Left ventricle myocardium inferior (tissue), 1 donor: ENCODE data around the gene HSH2D. TPM values are rescaled to one million over a fixed set of nuclear protein-coding genes. Genes with fewer than 3 reads are reported as not detected.

Experiments
- DNase-seq: peaks from one replicate; pipeline ENCODE4 v3.0.0-alpha.2; 2020
- H3K27ac ChIP-seq: fragments of 200-600 bp; replicated peaks from 2 replicates; pipeline ENCODE4 v1.8.0; 2021
- H3K27me3 ChIP-seq: fragments of 200-600 bp; 2 replicates; pipeline ENCODE4 v1.8.0; 2021; ENCODE audit warnings: low read depth
- H3K36me3 ChIP-seq: fragments of 200-600 bp; 2 replicates; pipeline ENCODE4 v1.8.0; 2021
- H3K4me1 ChIP-seq: fragments of 200-600 bp; 2 replicates; pipeline ENCODE4 v1.8.0; 2021
- H3K4me3 ChIP-seq: fragments of 200-600 bp; 2 replicates; pipeline ENCODE4 v1.8.0; 2021; ENCODE audit warnings: mild to moderate bottlenecking, moderate library complexity
- H3K9me3 ChIP-seq: fragments of 200-600 bp; replicated peaks from 2 replicates; pipeline ENCODE4 v1.8.0; 2021
- intact Hi-C: fragments of 100-400 bp; cut with micrococcal nuclease; formaldehyde crosslinking; loops from one replicate; pipeline ENCODE4 v1.11.0; 2022
- total RNA-seq: library from RNA; stranded (reverse); fragmentation: NEBNext Ultra II Directional; extraction: Animal tissue kit (Norgen Biotek cat#: 25700); gene quantifications from one replicate; pipeline ENCODE4 v1.2.1, GENCODE V29; 2021
- TF ChIP-seq, protein P1 (sequence below): fragments of 200-600 bp; IDR thresholded peaks from 2 replicates; pipeline ENCODE4 v1.8.0; 2021; ENCODE audit warnings: antibody characterized with exemption, mild to moderate bottlenecking, borderline replicate concordance
- donor health status: DM: no; HTN: yes; CAD: no; lungs with severe emphysema.

The HSH2D gene
- total RNA-seq, 1 donor from 2014 or later: 0.16 TPM

- H3K4me3 ChIP-seq: no peak overlapping the region
- peaks cover 18% of the 10 kb centered on the region for H3K27me3 ChIP-seq
- H3K27ac ChIP-seq: no peak overlapping the region
- intact Hi-C loops: no loop called here
- H3K4me1 ChIP-seq: no peaks in the 10 kb centered on the region
- DNase-seq: no peak
- no peaks in the 10 kb centered on the region for H3K9me3 ChIP-seq
- H3K36me3 ChIP-seq: no peaks in the 10 kb centered on the region
- TF ChIP-seq, protein P1, sequence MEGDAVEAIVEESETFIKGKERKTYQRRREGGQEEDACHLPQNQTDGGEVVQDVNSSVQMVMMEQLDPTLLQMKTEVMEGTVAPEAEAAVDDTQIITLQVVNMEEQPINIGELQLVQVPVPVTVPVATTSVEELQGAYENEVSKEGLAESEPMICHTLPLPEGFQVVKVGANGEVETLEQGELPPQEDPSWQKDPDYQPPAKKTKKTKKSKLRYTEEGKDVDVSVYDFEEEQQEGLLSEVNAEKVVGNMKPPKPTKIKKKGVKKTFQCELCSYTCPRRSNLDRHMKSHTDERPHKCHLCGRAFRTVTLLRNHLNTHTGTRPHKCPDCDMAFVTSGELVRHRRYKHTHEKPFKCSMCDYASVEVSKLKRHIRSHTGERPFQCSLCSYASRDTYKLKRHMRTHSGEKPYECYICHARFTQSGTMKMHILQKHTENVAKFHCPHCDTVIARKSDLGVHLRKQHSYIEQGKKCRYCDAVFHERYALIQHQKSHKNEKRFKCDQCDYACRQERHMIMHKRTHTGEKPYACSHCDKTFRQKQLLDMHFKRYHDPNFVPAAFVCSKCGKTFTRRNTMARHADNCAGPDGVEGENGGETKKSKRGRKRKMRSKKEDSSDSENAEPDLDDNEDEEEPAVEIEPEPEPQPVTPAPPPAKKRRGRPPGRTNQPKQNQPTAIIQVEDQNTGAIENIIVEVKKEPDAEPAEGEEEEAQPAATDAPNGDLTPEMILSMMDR: no peak
Measured at GRCh38 chr19:16154557-16154956, 11.1 kb downstream of the HSH2D start.

DNA sequence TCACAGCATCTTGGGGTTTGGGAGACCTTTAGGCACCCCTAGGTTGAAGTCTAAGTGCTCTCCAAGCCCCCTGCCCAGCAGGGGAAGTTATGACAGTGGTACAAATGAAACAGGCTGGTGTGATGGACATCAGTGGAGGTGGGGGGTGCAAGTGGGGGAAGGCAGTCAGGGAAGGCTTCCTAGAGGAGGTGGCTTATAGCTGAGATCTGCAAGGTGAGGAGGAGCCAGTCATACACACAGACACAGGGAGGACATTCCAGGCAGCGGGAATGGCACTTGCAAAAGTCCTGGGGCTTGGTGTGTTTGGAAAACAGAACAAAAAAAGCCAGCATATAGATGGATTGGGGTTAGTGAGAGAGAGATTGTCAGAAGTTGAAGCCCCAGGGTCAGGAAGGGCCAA is 11.6 kb downstream of the HSH2D start:
- TF ChIP-seq, protein P1: no peak
- Histone ChIP-seq H3K9me3 (no peaks in the 10 kb centered on the region), H3K4me3 (no peak overlapping the region), H3K36me3 (no peaks in the 10 kb centered on the region), H3K4me1 (no peaks in the 10 kb centered on the region), H3K27ac (no peak overlapping the region), H3K27me3 (peaks cover 18% of the 10 kb centered on the region)
- no peak for DNase-seq
- intact Hi-C loops: no loop called here

DNA sequence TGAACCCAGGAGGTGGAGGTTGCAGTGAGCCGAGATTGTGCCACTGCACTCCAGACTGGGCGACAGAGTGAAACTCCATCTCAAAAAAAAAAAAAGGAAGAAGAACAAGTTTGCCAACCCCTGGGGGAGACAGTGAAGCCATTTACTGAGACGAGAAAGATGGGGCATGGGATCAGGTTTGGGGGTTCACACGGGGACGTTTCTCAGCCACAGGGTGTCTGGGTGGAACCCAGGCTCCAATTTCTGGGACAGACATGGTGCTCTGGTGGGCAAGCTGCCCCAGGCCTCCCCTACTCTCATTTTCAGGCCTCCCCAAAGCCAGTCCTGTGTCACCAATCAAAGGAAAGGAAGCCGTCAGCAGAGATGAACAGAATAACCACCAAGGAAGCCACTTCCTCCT is 13.4 kb downstream of the HSH2D start:
- intact Hi-C loops: no loop called here
- no peak for DNase-seq

DNA sequence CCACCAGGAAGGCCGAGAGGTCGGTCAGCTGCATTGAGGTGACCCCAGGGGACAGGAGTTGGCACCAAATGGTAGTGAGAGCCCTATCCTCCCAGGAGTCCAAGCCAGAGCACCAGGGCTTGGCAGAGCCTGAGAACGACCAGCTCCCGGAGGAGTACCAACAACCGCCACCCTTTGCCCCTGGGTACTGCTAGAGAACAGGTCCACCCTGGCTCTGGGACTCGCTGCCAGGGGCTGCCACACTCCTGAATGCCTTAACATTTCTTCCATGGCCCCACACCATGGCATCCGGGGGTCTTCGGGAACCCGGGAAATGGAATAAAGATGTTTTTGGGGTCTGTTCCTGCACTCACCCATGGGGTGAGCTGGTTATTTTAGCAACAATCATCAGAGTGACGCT is 14.1 kb downstream of the HSH2D start:
- no peaks in the 10 kb centered on the region for H3K4me1 ChIP-seq
- H3K9me3 ChIP-seq: no peaks in the 10 kb centered on the region
- DNase-seq: no peak
- TF ChIP-seq, protein P1: no peak
- H3K27ac ChIP-seq: no peak overlapping the region
- H3K36me3 ChIP-seq: no peaks in the 10 kb centered on the region
- intact Hi-C loops: no loop called here
- no peak overlapping the region for H3K4me3 ChIP-seq
- H3K27me3 ChIP-seq: peaks cover 18% of the 10 kb centered on the region

More for the DNA sequence above, 13.4 kb downstream of the HSH2D start:
- no peak overlapping the region for H3K27ac ChIP-seq
- no peaks in the 10 kb centered on the region for H3K4me1 ChIP-seq
- peaks cover 18% of the 10 kb centered on the region for H3K27me3 ChIP-seq
- H3K4me3 ChIP-seq: no peak overlapping the region
- H3K36me3 ChIP-seq: no peaks in the 10 kb centered on the region
- TF ChIP-seq, protein P1: no peak
- H3K9me3 ChIP-seq: no peaks in the 10 kb centered on the region

GRCh38 chr19:16159655-16160054 is 16.2 kb downstream of the HSH2D start:
- Histone ChIP-seq H3K27ac (no peak overlapping the region), H3K27me3 (peaks cover 18% of the 10 kb centered on the region), H3K4me3 (no peak overlapping the region), H3K9me3 (no peaks in the 10 kb centered on the region), H3K4me1 (no peaks in the 10 kb centered on the region), H3K36me3 (no peaks in the 10 kb centered on the region)
- intact Hi-C loops: no loop called here
- DNase-seq: no peak
- TF ChIP-seq, protein P1: no peak
